ENCODE measurements around the gene ST3GAL5.
A peak's percentile ranks its signal among the peaks of the same experiment; 100 is the strongest.
"Not testable (repeated sequence)": the region's sequence is repeated elsewhere in the genome, so short reads cannot be mapped to it uniquely, and the experiment has no call there.

ST3GAL5 gene

DNA sequence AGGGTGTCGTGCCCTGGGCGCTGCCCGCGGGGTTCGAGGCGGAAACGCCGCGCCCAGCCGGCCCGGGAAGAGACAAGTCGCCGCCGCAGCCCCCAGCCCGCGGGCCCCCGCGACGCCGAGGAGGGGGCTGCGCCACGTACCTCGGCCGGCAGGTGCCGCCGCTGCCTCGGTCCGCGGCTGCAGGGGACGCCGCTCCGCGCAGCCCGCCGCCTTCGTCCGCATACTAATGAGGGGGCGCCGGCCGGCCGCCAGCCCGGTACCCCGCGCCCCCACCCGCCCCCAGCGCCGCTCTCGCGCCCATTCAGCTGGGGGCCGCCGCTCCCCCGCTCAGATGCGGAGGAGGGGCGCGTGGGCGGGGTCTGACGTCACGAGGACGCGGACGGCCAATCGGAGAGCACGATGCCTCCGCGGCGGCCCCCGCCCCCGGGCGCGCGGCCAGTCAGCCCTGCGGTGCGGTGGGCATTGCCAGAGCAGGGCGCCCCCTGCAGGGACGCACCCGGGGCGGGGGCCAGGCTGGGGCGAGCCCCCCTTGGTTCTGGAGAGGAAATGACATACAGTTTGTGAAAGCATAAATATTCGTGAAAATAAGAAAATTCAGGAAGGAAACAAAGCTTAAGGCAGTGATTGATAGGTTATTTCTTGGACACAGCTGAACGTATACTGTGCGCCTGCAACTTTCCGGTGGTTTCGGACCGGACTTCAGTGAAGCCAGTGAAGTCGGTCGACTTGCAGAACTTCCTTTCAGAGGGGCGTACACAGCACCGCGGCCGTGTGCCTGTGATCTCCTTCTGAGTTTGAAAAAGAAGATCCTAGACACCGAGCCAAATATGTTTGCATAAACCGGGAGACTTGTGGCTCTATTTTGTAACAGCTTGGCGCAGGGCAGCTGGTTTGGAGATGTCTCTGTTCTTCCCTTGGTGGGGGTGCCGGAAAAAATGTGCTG, at the start of gene ST3GAL5:
Gene ST3GAL5 (minus strand): TSS at position 307 of the 943 bp plus-strand sequence. CDS start 85 bp downstream, at position 222.
- H3K4me3 ChIP-seq (ENCODE audit: low read depth, low read length) = peak within 1 kb of the TSS; percentile 81
- H3K27me3 ChIP-seq (ENCODE audit: control insufficient read depth, insufficient read depth, low read length) = peaks cover 33% of the 10 kb centered on the region
- peaks cover 19% of the 10 kb centered on the region for H3K4me1 ChIP-seq (ENCODE audit: control insufficient read depth, insufficient read depth, low read length)
- H3K9me3 ChIP-seq (ENCODE audit: control insufficient read depth, insufficient read depth, low read depth, low read length) = no peaks in the 10 kb centered on the region
- H3K27ac ChIP-seq (ENCODE audit: low read depth, low read length) = no peak within 1 kb of the TSS
- H3K36me3 ChIP-seq (ENCODE audit: control insufficient read depth, insufficient read depth, low read length) = no peaks in the 10 kb centered on the region
- H3K9ac ChIP-seq (ENCODE audit: low read length) = peak within 1 kb of the TSS; percentile 58

DNA sequence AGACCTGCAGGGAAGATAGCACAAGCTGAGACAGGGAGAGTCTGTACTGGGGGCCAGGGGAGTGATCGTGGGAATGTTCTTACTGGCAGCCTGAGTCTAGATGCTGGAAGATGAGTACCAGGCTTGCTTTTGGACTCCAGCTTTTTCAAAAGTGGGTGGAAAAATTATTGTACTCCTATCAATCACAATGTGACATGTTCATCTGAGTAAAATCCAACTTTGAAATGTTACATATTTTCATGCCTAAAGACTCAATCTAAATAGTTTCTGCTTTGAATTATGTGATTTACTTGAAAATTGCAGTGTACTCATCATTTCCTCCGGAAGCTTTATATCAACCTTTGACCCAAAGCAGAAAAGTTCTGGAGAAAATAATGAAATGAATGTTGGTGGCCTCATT, 49.7 kb upstream of the ST3GAL5 start:
- H3K9ac ChIP-seq (ENCODE audit: low read length) = no peak overlapping the region
- no peaks in the 10 kb centered on the region for H3K36me3 ChIP-seq (ENCODE audit: control insufficient read depth, insufficient read depth, low read length)
- no peak overlapping the region for H3K4me3 ChIP-seq (ENCODE audit: low read depth, low read length)

DNA sequence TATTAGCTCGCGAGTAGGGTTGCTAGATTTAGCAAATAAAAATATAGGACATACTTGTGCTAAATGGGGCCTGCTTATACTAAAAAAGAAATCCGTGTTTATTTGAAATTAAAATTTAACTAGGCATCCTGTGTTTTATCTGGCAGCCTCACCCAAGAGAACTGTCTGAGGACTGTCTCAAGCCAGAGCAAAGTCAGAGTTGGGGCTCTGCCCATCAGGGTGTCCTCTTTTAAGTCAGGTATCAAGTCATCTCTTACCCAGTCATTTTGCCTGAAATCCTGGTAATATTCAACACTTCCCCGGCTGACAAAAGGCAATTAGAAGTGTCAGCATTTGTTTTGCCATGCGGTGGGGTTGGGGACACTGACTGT, 48.3 kb upstream of the ST3GAL5 start:
- Histone ChIP-seq H3K27ac (ENCODE audit: low read depth, low read length) (no peak overlapping the region; the same call in 1 of the 2 replicates), H3K4me1 (ENCODE audit: control insufficient read depth, insufficient read depth, low read length) (peaks cover 17% of the 10 kb centered on the region), H3K9ac (ENCODE audit: low read length) (no peak overlapping the region), H3K36me3 (ENCODE audit: control insufficient read depth, insufficient read depth, low read length) (no peaks in the 10 kb centered on the region), H3K4me3 (ENCODE audit: low read depth, low read length) (no peak overlapping the region), H3K9me3 (ENCODE audit: control insufficient read depth, insufficient read depth, low read depth, low read length) (peaks cover 15% of the 10 kb centered on the region), H3K27me3 (ENCODE audit: control insufficient read depth, insufficient read depth, low read length) (no peaks in the 10 kb centered on the region)

More for the DNA sequence above, 49.7 kb upstream of the ST3GAL5 start:
- H3K4me1 ChIP-seq (ENCODE audit: control insufficient read depth, insufficient read depth, low read length) = peaks cover 17% of the 10 kb centered on the region
- no peaks in the 10 kb centered on the region for H3K27me3 ChIP-seq (ENCODE audit: control insufficient read depth, insufficient read depth, low read length)
- no peak overlapping the region for H3K27ac ChIP-seq (ENCODE audit: low read depth, low read length)
- peaks cover 28% of the 10 kb centered on the region for H3K9me3 ChIP-seq (ENCODE audit: control insufficient read depth, insufficient read depth, low read depth, low read length)

DNA sequence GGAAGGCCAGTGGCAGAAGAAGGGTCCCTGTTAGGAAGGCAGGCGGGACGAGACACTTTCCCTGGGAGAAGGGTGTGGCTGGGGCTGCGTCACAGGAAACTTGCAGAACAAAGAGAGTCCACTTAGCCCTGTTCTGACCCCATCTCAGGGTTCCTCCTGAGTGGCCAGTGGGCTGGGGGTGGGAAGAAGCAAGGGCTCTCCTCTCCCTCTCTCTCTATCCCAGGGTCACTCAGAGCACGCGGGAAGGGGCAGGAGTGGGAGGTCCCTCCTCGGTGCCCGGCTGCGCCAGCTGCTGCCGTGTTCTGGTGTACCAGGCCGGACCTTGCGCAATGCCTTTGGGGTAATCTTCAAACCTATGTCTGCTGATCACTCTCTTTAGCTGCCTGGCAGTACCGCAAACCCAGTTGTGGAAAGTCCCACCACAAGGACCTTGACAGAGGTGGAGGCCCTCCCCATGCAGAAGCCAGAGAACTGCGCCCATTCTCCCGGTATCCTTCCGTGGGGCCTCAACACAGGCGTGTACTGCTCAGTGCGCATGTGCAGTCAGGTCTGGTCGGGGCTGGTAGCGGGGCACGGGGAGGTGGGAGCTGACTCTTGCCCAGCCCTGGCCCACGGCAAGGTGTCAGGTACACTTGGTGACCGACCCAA, 47.8 kb upstream of the ST3GAL5 start:
- no peaks in the 10 kb centered on the region for H3K27me3 ChIP-seq (ENCODE audit: control insufficient read depth, insufficient read depth, low read length)
- peaks cover 17% of the 10 kb centered on the region for H3K4me1 ChIP-seq (ENCODE audit: control insufficient read depth, insufficient read depth, low read length)
- H3K4me3 ChIP-seq (ENCODE audit: low read depth, low read length) = no peak overlapping the region
- H3K9me3 ChIP-seq (ENCODE audit: control insufficient read depth, insufficient read depth, low read depth, low read length) = peaks cover 10% of the 10 kb centered on the region
- H3K27ac ChIP-seq (ENCODE audit: low read depth, low read length) = peak overlapping the region; percentile 67; the same call in 1 of the 2 replicates
- no peaks in the 10 kb centered on the region for H3K36me3 ChIP-seq (ENCODE audit: control insufficient read depth, insufficient read depth, low read length)
- peak overlapping the region; percentile 12 for H3K9ac ChIP-seq (ENCODE audit: low read length)

DNA sequence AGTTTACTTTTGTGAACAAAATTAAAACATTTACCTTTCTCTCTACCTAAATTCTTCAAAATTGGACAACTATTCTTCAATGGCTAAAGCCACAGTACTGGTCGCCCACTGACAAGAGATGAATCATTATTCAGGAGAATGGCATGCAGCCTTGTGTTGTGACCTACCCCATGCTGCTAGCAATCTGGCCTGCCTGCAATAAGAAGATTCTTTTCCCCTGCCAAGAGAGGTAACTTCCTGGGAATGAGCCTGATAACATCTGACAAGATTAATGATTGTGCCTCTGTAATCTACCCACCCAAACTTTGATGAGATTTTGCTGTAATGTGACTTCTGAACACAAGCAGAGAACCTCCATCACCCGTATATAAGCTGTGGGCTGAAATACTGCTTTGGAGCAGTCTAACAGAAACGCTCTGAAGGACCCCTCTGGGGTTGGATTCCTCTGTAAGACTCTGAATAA, 47.0 kb upstream of the ST3GAL5 start:
- no peaks in the 10 kb centered on the region for H3K36me3 ChIP-seq (ENCODE audit: control insufficient read depth, insufficient read depth, low read length)
- H3K27me3 ChIP-seq (ENCODE audit: control insufficient read depth, insufficient read depth, low read length) = no peaks in the 10 kb centered on the region
- H3K9me3 ChIP-seq (ENCODE audit: control insufficient read depth, insufficient read depth, low read depth, low read length) = peaks cover 4% of the 10 kb centered on the region
- H3K4me1 ChIP-seq (ENCODE audit: control insufficient read depth, insufficient read depth, low read length) = peaks cover 17% of the 10 kb centered on the region
- H3K4me3 ChIP-seq (ENCODE audit: low read depth, low read length) = peak overlapping the region; percentile 10; the same call in 1 of the 2 replicates
- peak overlapping the region; percentile 12 for H3K9ac ChIP-seq (ENCODE audit: low read length)
- peak overlapping the region; percentile 67; the same call in 1 of the 2 replicates for H3K27ac ChIP-seq (ENCODE audit: low read depth, low read length)

DNA sequence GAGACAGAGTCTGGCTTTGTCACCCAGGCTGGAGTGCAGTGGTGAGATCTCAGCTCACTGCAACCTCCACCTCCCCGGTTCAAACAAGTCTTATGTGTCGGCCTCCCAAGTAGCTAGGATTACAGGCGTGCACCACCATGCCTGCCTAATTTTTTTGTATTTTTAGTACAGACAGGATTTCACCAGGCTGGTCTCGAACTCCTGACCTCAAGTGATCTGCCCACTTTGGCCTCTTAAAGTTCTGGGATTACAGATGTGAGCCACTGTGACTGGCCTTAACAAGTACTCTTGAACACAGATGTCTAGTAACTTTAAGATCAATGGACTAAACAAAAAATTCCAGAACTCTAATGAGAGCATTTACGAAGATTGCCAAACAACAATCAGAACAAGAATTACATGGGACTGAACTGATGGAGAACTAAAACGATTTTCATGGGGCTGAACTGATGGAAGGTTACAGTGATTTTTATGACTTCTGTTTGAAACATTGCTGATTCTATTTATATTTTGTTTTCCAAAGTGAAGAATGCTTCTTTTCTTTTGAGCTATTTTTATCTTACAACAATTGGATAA, 46.5 kb upstream of the ST3GAL5 start:
- peaks cover 17% of the 10 kb centered on the region for H3K4me1 ChIP-seq (ENCODE audit: control insufficient read depth, insufficient read depth, low read length)
- H3K9me3 ChIP-seq (ENCODE audit: control insufficient read depth, insufficient read depth, low read depth, low read length) = peaks cover under 1% of the 10 kb centered on the region; the same call in 1 of the 2 replicates
- H3K27ac ChIP-seq (ENCODE audit: low read depth, low read length) = peak overlapping the region; percentile 79; the same call in 1 of the 2 replicates
- H3K36me3 ChIP-seq (ENCODE audit: control insufficient read depth, insufficient read depth, low read length) = no peaks in the 10 kb centered on the region
- H3K9ac ChIP-seq (ENCODE audit: low read length) = no peak overlapping the region
- H3K27me3 ChIP-seq (ENCODE audit: control insufficient read depth, insufficient read depth, low read length) = no peaks in the 10 kb centered on the region
- H3K4me3 ChIP-seq (ENCODE audit: low read depth, low read length) = no peak overlapping the region

DNA sequence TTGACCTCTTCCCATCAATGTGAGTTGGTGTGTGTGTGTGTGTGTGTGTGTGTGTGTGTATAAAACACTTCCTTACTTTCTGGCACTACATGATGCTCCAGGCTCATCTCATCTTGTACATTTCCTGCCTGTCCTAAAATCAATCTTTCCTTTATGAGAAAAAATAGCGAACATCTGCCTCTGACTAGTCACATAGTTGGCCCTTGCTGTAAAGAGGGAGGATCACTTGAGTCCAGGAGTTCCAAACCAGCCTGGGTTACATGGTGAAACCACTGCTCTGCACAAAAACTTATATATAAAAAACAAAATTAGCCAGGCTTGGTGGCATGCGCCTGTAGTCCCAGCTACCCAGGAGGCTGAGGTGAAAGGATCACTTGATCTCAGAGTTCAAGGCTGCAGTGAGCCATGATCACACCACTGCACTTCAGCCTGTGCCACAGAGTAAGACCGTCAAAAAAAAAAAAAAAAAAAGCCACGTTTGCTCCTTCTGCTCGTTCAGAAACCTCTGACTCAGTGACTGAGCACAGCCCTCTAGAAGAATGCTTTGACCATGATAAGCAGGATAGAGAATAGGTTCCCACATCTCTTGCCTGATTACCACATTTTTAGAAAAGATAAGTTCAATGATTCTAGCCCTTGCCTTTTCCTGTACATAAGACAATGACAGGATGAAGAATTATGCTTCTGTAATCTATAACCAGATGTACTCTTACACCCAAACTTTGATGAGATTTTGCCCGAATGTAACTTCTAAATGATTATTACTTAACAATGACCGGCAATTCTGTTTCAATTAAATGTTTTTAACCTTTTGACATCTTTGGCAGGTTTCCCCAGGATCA, 45.2 kb upstream of the ST3GAL5 start:
- H3K9ac ChIP-seq (ENCODE audit: low read length) = no peak overlapping the region
- peaks cover 17% of the 10 kb centered on the region for H3K4me1 ChIP-seq (ENCODE audit: control insufficient read depth, insufficient read depth, low read length)
- no peaks in the 10 kb centered on the region for H3K36me3 ChIP-seq (ENCODE audit: control insufficient read depth, insufficient read depth, low read length)
- H3K9me3 ChIP-seq (ENCODE audit: control insufficient read depth, insufficient read depth, low read depth, low read length) = no peaks in the 10 kb centered on the region
- no peaks in the 10 kb centered on the region for H3K27me3 ChIP-seq (ENCODE audit: control insufficient read depth, insufficient read depth, low read length)
- no peak overlapping the region for H3K4me3 ChIP-seq (ENCODE audit: low read depth, low read length)
- H3K27ac ChIP-seq (ENCODE audit: low read depth, low read length) = no peak overlapping the region

DNA sequence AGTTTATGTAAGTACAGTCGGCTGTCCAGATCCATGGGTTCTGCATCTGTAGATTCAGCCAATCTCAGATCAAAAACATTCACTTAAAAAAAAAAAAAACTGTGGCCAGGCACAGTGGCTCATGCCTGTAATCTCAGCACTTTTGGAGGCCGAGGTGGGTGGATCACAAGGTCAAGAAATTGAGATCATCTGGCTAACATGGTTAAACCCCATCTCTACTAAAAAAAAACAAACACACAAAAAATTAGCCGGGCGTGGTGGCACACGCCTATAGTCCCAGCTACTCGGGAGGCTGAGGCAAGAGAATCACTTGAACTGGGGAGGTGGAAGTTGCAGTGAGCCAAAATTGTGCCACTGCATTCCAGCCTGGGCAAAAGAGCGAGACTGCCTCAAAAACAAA, 42.4 kb upstream of the ST3GAL5 start:
- not testable (repeated sequence) for H3K4me3 ChIP-seq (ENCODE audit: low read depth, low read length); H3K9ac ChIP-seq (ENCODE audit: low read length); H3K36me3 ChIP-seq (ENCODE audit: control insufficient read depth, insufficient read depth, low read length); H3K27ac ChIP-seq (ENCODE audit: low read depth, low read length); H3K27me3 ChIP-seq (ENCODE audit: control insufficient read depth, insufficient read depth, low read length); H3K9me3 ChIP-seq (ENCODE audit: control insufficient read depth, insufficient read depth, low read depth, low read length)
- peaks cover 10% of the 10 kb centered on the region for H3K4me1 ChIP-seq (ENCODE audit: control insufficient read depth, insufficient read depth, low read length)

DNA sequence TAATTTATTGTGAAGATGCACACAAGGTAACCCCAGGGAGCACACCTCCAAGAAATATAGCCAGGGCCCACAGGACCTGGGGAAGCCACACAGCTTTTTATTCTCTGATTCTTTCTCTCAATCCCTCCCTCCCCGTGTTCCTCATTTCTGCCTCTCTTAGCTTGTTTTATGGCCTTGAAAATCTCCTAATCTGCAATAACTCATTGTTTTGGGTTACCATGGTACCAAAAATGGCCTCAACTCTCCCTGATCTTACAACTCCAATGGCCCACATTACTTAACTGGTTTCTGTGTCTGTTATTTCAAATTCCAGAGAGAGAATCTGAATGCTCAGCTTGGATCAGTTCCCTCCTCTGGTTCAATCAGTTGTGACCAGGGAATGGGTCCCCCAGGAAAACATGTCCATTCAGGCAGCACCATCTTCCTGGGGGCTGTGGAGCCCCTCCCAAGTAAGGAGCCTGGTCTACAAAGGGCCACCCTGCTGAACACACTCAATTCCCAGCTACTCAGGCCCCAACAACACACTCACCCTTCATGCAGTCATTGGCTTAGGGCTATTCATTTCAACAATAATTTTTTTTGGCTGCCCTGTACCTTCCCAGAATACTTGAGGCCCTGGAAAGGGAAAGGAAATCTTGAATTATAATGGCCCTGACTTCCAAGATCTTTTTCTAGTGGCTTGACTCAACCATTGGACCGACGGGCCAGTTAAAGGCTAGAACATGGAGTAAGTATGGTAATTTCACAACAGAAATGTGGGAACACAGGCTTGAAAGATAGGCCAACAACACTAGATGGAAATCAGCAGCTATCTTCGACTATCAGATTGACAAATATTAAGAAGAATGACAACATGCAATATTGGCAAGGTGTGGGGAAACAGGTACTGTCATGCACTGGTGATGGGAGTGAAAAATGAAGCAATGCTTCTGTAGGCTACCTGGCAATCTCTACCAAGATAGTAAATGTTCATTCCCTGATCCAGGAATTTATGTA, 41.6 kb upstream of the ST3GAL5 start:
- Histone ChIP-seq H3K4me1 (ENCODE audit: control insufficient read depth, insufficient read depth, low read length) (peaks cover 3% of the 10 kb centered on the region; the same call in 1 of the 2 replicates), H3K36me3 (ENCODE audit: control insufficient read depth, insufficient read depth, low read length) (no peaks in the 10 kb centered on the region), H3K9me3 (ENCODE audit: control insufficient read depth, insufficient read depth, low read depth, low read length) (no peaks in the 10 kb centered on the region), H3K27ac (ENCODE audit: low read depth, low read length) (no peak overlapping the region), H3K27me3 (ENCODE audit: control insufficient read depth, insufficient read depth, low read length) (no peaks in the 10 kb centered on the region), H3K4me3 (ENCODE audit: low read depth, low read length) (no peak overlapping the region), H3K9ac (ENCODE audit: low read length) (no peak overlapping the region)

All from HUES6 (cell line).